PC-9 (cell line): ENCODE results near the gene GET3.

ENCODE experiments used
- EZH2 ChIP-seq: fragments of 200-600 bp; sonication (generic); IDR thresholded peaks from 2 replicates; pipeline ENCODE4 v1.8.0; 2017; ENCODE audit warnings: antibody characterized with exemption, low read depth
- TF ChIP-seq, protein P1 (sequence below): fragments of 200-600 bp; sonication (generic); conservative IDR thresholded peaks from 2 replicates; pipeline ENCODE4 v1.6.1; 2017; ENCODE audit warnings: mixed run types, antibody characterized with exemption, mild to moderate bottlenecking, moderate library complexity

DNA sequence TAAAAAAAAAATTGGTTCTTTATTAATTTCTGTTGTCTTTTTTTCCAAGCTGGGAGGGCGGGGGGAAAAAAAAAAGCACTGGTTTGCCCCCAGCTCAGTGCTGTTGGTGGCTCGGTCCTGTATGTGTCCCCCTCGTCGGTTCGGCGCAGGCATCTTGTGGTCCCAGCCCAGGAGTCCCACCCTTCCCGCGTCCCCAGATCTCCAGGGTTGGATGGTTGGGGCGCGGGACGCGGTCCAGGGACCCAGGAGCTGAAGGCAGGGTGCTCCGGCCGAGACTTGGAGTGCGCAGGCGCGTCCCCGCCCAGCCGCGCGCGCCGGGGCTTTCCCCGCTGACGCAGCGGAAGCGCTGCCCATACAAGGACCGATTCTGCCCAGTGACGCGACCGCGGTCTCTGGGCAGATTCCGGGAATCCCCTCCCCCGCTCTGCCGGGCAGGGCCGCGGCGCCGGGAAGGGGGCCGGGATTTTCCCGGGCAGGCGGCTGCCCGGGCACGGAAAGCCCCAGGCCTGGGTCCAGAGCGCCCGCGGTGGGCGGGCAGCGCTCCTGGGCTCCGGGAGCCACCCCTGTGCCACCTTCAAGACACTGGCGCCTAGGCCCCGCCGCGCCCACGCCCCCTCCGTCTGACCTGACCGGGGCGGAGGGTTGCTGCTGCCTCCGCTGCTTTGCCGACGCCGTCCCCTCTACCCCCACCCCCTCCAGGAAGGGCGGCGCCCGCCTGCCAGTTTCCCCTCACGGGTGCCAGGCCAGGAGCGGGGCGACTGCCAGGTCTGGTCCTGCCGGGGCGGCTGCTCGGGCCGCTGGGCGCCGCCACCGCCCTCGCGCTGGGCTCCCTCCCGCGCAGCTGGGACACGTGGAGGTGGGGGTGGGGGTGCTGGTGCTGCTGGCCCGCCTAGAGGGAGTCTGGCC, 56.2 kb downstream of the GET3 start:
- TF ChIP-seq, protein P1, sequence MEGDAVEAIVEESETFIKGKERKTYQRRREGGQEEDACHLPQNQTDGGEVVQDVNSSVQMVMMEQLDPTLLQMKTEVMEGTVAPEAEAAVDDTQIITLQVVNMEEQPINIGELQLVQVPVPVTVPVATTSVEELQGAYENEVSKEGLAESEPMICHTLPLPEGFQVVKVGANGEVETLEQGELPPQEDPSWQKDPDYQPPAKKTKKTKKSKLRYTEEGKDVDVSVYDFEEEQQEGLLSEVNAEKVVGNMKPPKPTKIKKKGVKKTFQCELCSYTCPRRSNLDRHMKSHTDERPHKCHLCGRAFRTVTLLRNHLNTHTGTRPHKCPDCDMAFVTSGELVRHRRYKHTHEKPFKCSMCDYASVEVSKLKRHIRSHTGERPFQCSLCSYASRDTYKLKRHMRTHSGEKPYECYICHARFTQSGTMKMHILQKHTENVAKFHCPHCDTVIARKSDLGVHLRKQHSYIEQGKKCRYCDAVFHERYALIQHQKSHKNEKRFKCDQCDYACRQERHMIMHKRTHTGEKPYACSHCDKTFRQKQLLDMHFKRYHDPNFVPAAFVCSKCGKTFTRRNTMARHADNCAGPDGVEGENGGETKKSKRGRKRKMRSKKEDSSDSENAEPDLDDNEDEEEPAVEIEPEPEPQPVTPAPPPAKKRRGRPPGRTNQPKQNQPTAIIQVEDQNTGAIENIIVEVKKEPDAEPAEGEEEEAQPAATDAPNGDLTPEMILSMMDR, result no peak; the same call in 1 of the 2 replicates
- TF ChIP-seq EZH2, result no peak
